Lower leg skin (tissue), 3 donors: ENCODE results near the gene HACD2.

Experiments used
- POLR2A ChIP-seq, 2 donors: fragments of 450-650 bp; IDR thresholded peaks; one replicate each; pipeline ENCODE4 v1.6.1; 2016 to 2017; ENCODE audit warnings: antibody characterized with exemption in 2 of 2, mild to moderate bottlenecking in 1 of 2, moderate library complexity in 1 of 2
- TF ChIP-seq, protein P1 (sequence below), 3 donors: fragments of 450-650 bp; IDR thresholded peaks; one replicate each; pipeline ENCODE4 v1.5.1; 2016; ENCODE audit warnings: antibody characterized with exemption in 3 of 3, mild to moderate bottlenecking in 3 of 3, moderate library complexity in 2 of 3

DNA sequence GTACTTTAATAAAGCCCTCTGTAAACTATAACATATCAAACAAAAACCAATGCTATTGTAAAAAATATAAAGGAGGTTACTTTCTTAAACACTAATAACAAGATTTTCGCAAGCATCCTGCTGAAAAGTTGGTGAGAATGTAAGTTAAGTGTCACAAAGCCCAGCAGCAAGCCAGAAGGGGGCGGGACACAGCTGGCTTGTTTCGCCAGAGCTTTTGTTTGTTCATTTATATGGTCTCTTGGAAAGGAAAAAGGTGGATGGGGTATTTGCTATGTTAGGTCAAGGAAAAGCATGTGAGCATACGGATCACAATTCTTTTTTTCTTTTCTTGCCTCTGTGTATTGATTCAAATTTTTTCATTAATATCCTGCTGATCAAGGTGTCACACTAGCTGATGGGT is 59.9 kb downstream of the HACD2 start:
- TF ChIP-seq, protein P1, sequence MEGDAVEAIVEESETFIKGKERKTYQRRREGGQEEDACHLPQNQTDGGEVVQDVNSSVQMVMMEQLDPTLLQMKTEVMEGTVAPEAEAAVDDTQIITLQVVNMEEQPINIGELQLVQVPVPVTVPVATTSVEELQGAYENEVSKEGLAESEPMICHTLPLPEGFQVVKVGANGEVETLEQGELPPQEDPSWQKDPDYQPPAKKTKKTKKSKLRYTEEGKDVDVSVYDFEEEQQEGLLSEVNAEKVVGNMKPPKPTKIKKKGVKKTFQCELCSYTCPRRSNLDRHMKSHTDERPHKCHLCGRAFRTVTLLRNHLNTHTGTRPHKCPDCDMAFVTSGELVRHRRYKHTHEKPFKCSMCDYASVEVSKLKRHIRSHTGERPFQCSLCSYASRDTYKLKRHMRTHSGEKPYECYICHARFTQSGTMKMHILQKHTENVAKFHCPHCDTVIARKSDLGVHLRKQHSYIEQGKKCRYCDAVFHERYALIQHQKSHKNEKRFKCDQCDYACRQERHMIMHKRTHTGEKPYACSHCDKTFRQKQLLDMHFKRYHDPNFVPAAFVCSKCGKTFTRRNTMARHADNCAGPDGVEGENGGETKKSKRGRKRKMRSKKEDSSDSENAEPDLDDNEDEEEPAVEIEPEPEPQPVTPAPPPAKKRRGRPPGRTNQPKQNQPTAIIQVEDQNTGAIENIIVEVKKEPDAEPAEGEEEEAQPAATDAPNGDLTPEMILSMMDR (IDR thresholded peaks at IDR 0.05), result no peak
- TF ChIP-seq POLR2A (IDR thresholded peaks at IDR 0.05), result no peak
